HG03097 (cell line): ENCODE data around the gene TMEM165.

Experiments used
- ATAC-seq: cut with Tn5 transposase; IDR thresholded peaks from one replicate; pipeline ENCODE4 v1.9.1; 2021; ENCODE audit not compliant: unreplicated experiment, low FRiP score

Gene TMEM165

DNA sequence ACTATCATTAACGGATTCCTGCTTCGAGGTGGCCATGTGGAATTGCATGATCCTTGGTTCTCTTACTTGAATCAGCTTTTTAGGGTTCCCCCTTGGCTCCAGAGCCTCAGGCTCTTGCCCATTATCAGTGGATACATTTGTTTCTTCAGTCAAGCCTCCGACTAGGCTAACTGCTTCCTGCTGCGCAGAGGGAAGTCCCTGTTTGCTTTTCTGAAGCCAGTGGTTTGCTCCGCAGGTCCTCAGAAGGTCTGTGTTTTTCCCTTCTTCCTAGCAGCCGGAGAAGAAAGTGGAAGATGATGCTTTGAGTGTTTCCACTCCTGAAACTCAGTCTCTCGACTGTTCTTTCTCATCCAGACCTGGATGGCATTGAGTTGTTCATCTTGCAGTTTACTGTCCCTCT, 29.1 kb upstream of the TMEM165 start:
- no peak for ATAC-seq

DNA sequence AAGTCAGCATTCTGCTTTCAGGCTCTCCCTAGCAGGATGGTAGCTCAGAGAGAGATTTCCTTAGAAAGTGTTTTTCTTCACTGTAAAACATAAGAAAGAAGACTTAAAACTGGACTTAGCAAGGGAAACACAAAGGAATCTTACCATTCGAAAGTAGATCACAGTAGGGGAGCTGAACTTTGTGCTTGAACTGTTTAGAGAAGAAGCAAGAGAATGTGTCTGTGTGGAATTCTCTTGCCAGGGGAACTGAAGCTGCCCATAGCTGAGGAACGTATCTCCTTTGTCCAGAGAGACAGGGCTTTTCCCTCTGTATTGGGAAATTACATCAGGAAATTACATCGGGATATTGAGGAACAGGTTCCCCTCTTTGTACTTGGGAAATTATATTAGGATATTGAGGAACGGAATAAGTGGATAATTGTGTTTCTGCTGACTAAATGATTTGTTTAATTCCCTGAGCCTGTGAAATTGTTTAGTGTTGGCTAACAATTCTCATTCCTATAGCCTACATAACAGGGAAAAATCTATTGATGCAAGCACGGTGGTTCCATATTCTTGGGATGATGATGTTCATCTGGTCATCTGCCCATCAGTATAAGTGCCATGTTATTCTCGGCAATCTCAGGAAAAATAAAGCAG, 28.6 kb upstream of the TMEM165 start:
- no peak for ATAC-seq

DNA sequence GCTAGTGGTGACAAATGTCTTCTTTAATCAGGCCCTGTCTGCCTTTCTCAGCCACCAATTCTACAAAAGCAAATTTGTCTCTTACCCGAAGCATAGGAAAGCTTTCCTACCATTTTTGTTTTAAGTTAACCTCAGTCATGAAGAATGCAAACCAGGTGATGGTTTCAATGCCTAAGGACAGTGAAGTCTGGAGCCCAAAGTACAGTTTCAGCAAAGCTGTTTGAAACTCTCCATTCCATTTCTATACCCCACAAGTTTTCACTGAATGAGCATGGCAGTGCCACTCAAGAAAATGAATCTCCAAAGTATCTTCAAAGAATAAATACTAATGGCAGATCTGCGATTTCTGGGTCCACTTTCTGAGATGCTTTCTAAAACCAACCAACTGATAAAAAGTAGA, 25.8 kb upstream of the TMEM165 start:
- ATAC-seq = no peak

DNA sequence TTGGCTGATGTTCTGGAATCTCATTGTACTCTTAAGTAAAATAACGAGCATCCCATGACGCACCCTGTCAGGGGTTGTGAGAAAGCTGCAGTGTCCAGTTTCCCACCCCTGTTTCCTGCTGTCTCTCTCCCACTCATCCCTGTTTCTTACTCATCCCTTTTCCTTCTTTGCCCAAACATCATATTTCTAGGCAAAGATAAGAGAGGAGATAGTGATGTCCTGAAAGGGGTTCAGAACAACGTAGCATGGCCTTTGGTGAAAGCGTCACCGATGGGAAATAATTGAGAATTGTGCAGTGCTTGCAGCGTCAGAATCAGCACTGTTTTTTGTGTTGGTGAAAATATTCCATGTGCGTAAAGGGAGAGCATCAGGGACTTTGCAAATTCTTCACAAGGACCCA, 23.5 kb upstream of the TMEM165 start:
- no peak for ATAC-seq

DNA sequence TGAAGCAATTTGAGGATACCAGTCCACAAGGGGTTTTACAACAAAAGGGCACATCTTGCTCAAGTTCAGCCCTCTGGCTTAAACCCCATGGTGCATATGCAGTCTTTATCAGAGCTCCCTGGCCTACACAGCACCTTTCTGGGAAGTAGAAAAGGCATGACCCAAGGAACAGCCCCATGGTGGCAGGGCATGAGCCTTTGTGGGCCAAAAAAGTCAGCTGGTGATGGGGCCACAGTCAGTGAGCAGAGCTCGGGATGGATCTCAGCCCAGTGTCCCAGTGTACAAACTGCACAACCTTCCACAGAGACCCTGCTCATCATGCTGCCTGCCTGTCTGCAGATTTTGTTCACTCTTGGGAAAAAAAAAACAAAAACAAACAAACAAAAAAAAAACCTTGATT, 22.3 kb upstream of the TMEM165 start:
- no peak for ATAC-seq

DNA sequence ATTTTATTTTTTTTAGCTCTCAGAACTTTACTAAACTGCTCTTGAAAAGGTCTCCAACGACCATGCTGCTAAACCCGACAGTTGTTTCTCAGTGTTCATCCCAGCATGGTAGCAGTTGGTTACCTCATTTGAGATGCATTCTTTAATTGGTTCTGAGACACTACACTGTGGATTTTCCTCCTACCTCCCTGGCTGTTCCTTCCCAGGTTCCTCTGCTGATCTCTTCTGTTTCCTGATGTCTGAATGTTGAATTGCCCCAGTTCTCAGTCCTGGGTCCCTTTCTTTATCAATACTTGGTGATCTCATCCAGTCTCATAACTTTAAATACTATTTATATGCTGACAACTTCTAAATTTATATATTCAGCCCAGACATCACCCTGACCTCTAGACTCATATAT, 19.1 kb upstream of the TMEM165 start:
- no peak for ATAC-seq

DNA sequence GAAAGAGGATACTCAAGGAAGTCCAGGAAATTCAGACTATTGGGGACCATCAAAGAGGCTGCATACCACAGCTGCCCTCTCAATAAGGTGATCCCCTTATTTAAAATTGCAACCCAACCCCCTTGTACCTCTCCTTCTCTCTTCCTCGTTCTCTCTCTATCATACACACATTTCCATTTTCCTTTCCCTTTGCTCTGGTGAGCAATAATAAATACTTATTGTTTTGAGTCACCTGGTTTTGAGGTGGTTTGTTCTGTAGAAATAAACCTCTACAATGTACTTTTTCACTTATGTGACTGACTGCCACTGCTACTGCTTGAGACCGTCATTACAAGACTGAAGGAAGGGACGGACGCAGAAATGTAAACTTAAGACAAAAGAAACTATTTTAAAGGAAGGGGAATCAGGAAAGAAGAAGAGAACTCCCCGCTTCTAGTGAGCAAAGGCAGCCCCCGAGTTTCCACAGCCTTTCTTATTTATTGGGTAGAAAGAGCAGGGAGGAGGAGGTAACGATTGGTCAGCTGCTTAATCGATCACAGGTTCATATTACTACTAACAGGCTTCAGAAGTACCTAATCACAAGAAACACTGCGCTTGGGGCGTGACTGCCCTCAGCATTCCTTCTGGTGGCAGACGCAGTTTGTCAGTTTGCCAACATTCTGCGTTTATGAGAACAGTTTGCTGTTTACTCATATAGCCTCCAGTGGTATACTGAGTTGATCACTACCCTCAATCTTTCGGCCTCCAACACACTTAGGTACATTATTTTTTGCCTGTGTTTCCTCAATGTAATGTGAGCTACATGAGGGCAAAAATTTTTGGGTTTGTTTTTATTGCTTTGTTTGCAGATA, 16.9 kb upstream of the TMEM165 start:
- no peak for ATAC-seq

DNA sequence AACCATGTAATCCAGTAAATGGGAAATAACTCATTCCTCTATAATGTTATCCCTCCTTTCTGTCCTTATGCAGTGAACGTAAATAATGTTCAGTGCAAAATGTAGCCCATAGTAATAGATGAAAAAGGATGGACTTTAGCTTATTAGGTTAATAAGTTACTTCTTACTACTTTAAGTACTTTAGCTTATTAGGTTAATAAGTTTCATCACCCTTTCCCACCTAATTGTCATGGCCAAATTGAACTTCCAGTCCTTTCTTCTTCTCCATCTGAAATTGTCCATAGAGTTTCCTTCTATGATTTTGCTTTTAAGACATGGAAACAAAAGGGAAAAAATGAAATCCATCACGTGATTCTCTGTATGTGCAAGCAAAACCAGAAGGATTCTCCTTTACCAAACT, 15.2 kb upstream of the TMEM165 start:
- no peak for ATAC-seq

DNA sequence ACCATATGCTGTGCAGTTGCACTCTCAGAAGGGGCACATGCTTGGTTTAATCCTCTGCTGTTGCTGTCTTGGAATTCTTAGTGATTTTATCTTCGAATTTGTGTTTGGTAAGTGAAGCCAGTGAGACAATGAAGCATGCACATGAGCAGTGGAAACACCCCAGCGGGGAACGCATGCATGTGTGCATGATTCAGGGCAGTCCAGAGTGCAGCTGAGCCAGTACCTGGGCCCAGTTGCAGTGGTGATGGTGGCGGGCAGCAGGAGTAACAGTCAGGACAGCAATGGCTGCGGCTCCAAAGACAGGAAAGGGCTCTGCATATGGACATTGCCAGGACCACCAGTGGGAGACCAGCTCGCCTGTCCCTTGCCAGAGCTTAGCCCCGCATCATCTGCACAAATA, 14.3 kb upstream of the TMEM165 start:
- ATAC-seq = no peak

DNA sequence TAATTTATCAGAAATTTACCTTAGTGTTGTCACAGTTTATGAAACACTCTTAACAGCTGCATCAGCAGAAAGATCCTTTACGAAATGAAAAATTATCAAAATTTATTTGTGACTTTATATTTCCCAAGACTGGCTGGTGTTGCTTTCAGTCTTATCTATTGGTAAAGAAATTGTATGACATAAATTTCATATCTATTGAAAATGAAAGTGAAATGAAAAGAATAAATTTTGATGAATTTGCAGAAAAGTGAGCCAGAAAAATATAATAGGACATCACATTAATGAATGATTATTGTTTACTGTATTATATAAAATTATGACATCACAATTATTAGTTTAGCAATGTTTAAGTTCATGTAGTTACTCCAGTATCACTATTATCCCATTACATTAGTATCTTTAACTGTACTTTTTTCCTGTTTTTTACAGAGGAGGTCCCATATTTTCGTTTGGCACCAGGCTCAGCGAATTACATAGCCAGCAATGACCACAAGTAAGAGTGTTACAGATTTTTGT, 13.2 kb upstream of the TMEM165 start:
- ATAC-seq = no peak

DNA sequence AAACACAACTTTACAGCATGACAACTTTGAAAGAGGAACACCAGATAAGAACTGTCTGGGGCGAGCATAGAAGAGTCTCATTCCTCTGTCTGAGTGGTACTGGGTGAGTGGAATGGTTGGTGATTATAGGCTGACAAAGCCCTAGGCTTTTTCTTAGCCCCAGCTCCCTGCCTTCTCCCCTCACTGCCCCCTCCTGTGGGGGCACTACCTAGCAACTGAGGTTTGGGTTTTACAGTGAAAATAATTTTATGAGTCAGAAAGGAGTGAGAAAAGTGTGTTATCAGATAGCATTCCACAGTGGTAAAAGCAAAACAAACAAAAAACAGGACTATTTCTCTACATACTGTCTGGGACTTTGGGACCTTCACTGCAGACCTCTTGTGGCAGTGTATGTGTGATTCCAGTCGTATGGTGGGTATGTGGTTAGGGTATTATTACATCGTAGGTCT, 10.5 kb upstream of the TMEM165 start:
- no peak for ATAC-seq

DNA sequence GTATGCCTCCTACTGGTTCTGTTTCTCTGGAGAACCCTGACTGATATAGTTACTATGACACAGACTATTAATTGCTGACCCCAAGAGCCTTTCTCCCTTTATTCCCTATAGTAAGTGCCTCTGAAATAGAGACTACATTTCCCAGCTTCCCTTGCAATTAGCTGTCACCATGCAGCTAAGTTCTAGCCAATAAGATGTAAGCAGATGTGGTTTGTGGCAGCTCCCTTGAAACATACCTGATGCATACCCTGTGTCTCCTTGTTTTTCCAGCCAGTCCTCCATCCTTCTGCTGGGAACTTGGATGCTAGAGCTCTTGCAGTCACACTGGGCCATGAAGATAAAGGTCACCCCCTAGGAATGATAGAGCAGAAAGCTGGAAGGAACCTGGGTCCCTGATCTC, 9.7 kb upstream of the TMEM165 start:
- ATAC-seq = no peak

DNA sequence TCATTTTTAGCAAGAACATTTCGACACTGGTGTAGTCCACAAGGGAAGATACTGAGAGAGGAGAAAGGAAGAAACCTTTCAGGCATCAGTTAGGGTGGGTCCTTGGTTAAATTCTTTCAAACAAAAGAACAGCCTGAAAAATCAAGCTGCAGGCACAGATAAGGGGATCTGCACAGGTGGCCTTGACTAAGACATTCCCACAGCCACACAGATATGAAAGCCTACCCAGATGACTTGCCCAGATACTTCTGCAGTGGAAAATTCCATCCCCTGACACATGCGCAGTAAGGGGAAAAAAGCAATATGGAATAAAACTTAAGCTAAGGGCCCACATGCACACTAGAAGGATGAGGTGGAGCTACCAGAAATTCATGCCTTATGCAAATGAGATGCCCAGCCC, 8.9 kb upstream of the TMEM165 start:
- ATAC-seq = no peak

DNA sequence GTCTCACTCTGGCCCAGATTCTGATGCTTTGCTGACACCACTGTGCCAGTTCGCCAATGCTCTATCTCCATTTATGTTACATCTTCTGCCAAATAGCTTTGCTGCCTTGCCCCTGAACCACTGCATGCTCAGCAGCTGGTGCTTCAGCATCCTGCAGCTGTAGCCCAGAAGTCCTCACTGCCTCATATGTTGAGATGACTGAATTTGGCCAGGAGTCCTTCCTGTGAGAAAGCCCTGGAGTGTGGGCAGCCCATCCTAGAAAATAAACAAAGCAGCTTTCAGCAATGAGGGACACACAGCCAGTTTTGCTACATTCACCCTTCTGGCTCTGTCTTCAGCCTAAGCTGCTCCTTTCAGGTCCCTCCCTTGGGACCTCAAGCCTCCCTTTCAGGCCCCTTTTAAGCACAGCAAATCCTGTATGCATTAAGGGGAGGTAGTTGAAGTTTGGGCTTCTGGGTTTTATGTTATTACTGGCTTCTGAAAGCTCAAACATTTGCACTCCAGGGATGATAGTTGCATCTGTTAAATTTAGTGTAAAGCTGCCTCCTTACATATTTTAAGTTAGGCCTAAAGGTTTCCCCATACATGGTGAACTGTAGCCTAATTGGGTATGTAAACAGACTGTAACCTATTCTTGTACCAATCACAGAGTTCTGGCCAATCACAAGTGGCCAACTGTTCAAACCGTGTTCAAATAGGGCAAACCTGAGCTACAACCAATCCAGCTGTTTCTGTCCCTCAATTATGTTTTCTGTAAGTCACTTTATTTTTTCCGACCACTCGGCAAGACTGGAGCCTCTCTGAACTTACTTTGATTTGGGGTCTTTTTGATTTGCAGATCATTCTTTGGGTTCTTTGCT, 2.1 kb upstream of the TMEM165 start:
- ATAC-seq = no peak

DNA sequence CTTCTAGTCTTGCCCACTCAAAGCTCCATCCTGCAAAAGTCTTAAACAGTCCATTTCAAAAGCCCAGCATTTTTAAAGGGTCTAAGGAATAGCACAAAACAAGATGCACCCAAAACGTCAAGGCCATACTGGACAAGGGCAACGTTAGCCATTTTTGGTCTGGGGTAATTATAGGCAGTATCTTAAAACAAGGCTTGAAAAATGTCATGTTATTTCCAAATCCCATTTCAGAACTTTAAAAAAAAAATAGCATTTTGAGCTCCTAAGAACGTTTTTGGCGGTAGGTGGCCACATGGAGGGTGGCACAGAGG, 584 bp upstream of the TMEM165 start:
- no peak for ATAC-seq

DNA sequence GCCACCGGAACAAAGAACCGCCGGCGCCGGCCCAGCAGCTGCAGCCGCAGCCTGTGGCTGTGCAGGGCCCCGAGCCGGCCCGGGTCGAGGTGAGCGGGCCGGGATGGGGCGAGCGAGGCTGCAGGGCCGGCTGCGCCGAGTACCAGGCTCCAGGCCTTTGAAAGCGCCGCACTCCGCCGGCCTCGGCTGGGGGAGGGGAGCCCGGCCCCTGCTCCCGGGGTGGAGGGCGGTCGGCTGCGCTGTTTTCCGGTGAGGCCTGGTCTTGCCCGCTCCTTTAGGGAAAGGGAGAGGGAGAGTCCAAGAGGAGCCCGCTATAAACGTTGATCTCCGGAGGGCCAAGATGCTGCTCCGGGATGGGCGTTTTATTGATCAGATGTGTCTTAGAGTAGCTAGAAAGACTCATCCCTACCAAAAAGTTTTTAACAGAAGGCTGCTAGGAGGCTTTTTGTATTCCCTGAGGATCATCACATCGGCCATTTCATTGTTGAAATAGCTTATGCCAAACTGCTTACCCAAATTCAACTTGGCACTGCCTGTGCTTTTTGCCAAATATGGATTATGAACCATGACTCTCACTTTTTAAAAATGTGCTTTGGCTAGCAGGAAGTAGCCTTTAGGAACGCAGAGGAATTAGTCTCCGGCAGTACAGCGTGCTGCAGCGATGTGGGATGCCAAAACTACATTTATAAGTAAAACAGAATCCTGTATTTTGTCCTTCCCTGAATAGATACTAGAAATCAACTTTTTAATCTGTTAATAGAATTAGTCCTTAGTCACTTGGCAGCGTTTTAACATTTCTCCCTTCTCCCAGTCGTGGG, 760 bp downstream of the TMEM165 start:
- peak; percentile 21 for ATAC-seq

DNA sequence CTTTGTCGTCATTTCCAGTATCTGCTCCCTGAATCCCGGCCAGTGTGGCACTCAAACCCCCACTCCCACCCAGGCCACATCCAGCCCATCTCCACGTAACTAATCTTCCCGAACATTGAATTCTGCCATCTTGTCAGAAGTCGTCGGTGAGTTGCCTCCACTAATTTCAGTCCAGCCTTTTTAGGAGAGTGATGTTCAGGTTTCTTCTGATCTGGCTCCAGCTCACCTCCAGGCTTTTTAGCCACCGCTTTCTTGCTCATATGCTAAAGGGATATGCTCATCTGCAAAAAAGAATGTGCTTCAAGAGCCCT, 1.3 kb downstream of the TMEM165 start:
- no peak for ATAC-seq

DNA sequence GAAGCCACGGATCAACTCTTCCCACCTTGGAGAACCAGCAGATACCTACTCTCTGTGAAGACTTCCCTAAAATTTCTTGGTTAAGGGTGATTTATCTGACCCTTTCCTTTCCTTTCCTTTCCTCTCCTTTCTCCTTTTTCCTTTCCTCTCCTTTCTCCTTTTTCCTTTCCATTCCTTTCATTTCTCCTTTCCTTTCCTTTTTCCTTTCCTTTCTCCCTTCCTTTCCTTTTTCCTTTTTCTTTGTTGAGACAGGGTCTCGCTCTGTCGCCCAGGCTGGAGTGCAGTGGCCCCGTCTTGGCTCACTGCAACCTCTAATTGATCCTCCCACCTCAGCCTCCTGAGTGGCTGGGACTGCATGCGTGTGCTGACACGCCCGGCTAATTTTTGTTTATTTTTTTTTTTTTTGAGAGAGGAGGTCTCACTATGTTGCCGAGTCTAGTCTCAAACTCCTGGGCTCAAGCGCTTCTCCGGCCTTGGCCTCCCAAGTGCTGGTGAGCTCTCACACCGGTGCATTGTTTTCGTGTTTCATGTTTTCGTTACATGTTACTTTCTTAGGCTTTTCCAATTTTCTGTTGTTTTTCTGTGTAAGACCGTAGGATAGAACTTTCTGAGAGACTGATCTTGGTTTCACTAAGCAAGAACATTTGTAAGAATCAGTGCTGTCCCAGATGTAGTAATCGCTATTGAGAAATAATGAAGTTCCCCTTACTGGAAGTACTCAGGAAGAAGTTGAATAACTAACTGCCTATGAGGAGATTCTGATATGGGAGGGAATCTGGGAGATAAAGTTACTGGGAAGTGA, 2.0 kb downstream of the TMEM165 start:
- ATAC-seq = no peak

DNA sequence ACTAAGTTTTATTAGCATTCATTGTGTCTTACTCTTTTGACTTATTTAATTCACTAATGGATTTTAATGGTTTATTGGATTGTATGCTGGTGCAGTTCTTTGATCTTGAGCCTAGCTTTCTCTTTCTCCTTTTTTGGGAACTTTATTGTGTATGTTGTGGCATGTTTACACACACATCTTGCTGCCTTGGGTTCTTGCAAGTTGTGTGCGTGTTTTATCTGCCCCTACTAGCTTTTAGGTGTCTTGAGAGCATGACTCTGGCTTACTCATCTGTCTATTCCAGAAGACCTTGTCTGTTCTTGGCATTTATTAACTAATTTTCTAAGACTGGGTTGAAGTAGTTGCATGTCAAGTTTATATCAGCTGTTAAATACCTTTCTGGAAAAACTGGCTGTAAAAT, 2.7 kb downstream of the TMEM165 start:
- no peak for ATAC-seq

DNA sequence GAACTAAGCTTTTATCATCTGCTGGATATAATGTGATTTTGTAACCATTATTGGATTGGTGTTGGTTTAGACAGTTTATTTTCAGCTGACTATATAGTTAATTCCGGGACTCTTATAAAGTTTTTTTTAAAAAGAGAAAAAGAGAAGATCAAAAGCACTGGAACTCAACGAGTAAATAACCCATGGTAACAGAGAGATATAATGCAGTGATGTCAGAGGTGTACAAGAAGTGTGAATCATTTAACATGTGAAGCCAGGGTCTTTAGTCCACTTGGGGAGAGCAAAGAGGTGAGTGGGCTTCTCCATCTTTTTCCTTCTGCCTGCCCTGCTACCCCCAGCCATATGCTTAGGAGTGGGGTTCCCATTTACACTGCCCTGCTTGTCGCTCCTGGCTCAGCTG, 3.2 kb downstream of the TMEM165 start:
- ATAC-seq = no peak
